ENCODE measurements around the gene KIF4A.
"Not testable (repeated sequence)": the region's sequence is repeated elsewhere in the genome, so short reads cannot be mapped to it uniquely, and the experiment has no call there.

The KIF4A gene

DNA sequence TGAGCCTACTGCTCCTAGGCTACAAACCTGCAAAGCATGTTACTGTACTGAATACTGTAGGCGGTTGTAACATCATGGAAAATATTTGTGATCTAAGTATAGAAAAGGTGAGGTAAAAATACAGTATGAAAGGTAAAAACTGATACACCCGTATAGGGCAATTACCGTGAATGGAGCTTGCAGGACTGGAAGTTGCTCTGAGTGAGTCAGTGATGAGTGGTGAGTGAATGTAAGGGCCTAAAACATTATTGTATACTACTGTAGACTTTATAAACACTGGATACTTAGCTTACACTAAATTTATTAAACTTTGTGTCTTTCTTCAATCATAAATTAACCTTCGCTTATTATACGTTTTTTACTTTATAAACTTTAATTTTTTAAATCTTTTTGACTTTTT lies 3.7 kb downstream of the KIF4A start:
- DNase-seq = no peak

DNA sequence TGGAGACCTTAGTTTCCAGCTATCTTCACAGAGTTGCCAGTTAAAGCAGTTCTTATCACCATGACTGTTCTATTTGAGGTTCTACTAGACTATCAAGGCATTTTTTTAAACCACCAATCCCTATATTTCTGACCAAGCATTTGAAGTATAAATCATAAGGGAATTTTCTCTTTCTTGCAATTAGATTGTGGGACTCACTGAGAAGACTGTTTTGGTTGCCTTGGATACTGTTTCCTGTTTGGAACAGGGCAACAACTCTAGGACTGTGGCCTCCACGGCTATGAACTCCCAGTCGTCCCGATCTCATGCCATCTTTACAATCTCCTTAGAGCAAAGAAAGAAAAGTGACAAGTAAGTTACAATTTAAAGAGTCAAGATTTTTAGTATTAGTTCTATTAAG lies 11.8 kb downstream of the KIF4A start:
- no peak for DNase-seq

DNA sequence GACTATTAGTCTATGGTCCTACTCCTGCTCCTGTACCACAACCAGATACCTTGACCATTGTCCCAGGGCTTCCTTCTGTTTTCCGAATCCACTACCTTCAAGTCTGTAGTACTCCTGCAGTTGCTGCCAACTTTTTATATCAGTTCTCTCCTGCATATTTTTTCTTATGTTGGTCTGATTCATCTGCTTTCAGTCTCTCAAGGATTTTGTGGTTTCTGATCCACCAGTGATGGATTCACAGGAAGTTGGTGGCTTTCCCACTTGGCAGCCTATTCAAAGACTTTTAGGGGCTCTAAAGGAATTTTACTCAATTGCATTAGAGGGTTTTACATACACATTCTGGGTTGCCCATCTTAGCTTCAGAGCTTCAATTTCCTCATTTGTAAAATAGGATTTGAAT lies 23.6 kb downstream of the KIF4A start:
- no peak for DNase-seq

DNA sequence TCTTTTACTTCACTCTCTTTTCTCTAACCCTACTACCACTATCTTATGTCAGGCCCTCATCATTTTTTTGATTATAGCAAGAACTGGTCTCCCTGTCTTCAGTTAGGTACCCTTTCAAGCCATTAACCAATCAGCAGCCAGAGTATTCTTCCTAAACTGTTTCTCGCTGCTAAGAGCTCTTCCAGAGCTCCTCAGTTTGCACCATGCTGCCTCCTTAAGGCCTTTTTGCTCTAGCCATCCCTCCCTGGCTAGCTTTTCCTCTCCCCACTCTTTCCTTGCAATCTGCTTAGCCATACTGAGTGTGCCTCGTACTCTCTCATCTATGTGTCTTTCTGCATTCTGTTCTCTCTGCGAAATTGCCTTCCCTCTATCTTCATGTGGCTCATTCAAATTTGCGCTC lies 32.9 kb downstream of the KIF4A start:
- no peak for DNase-seq

DNA sequence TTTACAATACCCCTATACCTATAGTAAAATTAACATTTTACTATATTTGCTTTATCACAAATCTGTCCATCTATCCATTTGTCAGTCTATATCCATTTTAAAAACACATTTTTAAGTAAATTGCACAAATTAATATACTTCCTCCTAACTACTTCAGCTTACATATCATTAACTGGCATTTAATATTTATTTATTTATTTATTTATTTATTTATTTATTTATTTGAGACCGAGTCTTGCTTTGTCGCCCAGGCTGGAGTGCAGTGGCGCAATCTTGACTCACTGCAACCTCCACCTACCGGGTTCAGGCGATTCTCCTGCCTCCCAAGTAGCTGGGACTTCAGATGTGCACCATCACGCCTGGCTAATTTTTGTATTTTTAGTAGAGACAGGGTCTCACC lies 33.7 kb downstream of the KIF4A start:
- not testable (repeated sequence) for DNase-seq

DNA sequence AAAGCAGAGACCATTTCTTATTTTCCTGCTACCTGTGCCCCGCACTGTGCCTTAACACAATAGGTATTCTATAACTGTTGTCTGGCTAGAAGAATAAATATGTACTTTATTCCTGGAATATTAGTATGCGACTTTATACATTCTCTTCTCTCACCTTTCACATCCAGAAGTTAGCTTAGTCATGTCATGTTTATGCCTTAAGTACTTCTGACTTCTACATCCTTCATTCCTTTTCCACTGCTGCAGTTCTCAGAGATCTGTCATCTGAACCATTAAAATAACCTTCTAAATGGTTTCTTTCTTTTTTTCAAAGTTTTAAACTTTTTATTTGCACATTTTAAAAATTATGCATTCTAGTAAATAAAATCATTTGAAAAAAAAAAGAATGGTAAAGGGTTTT lies 34.4 kb downstream of the KIF4A start:
- no peak for DNase-seq

DNA sequence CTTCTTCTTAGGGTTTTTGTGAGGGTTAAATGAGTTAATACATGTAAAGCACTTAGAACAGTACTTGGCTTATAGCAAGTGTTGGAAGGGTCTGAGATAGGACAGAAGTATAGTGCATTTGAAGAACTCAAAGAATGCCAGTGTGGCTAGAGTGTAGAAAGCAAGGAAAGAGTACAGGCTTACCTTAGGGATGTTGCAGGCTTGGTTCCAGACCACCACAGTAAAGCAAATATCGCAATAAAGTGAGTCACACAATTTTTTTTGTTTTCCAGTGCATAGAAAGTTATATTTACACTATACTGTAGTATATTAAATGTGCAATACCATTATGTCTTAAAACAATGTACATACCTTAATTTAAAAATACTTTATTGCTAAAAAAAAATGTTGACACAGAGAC lies 41.3 kb downstream of the KIF4A start:
- no peak for DNase-seq

DNA sequence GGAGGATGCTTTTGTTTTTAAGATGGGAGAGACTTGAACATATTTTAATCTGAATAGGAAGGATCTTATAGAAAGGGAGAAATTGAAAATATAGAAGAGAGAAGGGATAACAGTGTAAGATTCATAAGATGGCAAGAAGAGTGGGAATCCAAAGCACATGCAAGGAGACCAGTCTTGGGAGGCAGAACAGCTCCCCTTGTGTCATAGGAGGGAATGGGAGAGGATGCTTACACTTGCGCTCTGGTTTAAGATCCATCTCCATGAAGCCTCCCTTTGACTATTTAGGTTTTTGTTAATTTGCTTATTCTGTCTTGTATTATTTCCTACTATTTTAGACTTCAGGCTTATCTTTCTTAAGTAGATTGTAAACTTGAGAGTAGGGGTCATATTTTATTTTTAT lies 42.7 kb downstream of the KIF4A start:
- no peak for DNase-seq

DNA sequence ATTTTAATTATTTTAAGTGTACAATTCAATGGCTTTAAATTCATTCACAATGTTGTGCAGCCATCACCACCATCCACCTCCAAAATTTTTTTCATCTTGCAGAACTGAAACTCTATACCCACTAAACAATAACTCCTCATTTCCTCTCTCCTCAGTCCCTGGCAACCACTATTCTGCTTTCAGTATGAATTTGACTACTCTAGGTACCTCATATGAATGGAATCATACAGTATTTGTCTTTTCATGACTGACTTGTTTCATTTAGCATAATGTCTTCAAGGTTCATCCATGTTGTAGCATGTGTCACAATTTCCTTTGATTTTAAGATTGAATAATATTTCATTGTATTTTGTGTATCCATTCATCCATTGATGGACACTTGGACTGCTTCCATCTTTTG lies 46.9 kb downstream of the KIF4A start:
- no peak for DNase-seq

DNA sequence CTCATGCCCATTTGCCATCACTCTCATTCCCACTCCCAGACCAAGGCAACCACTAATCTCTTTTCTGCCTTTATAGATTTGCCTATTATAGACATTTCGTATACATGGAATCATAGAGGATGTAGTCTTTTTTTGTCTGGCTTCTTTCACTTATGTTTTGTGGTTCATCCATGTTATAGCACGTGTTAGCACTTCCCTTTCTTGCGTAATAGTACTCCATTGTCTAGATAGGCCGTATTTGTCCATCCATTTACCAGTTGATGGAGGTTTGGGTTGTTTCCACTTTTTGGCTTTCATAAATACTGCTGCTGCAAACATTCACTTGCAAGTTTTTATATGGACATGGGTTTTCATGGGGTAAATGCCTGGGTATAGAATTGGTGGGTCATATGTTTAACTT lies 48.4 kb downstream of the KIF4A start:
- DNase-seq = no peak

DNA sequence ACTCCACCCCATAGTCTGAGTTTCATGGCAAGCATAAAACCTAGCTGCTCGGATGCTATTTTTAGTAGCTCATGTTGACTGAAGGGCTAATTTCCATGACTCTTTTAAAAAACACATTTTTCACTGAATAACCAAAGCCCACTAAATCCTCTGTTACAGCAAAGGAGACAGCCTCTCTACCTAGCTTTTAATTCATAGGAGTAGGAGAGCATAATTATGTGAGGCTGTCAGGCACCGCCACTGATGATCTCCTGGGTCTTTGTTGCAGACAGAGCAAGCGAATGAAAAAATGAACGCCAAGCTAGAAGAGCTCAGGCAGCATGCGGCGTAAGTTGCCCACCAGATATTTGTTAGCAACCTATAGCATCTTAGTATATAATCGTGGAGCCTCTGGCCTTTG lies 53.5 kb downstream of the KIF4A start:
- no peak for DNase-seq

DNA sequence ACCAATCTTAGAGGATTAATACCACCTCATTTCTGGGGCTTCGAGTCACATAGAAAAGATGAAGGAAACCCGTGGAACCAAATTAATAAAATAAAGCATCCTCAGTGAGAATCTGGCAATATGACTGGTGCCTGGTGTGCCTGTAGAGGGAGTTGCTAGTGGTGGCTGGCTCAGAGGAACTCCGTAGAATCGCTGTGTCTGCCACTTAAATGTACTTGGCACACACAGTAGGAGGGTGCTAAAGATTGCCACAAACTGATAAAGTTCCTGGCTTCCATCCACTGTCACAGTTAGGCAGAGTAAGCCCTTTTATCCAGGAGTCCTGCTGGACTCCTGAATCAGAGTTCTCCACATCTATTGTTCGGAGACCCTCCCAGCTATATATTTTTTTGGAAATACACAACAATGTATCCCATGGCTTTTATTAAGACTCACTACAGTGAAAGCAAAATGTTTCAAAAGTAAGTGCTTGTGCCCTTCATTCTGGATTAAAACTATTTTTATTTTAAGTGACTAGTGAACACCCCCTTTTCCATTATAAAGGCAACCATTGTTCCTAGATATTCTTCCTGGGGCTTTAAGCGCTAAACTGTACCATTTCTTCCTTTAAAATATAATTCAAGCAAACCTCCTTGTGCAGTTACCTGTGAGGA lies 56.6 kb downstream of the KIF4A start:
- DNase-seq = no peak

DNA sequence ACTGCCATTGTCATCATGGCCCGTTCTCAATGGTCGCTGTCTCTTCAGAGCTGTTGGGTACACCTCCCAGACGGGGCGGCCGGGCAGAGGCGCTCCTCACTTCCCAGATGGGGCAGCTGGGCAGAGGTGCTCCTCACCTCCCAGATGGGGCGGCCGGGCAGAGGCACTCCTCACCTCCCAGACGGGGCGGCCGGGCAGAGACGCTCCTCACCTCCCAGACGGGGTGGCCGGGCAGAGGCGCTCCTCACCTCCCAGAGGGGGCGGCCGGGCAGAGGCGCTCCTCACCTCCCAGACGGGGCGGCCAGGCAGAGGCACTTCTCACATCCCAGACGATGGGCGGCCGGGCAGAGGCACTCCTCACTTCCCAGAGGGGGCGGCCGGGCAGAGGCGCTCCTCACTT lies 58.9 kb downstream of the KIF4A start:
- not testable (repeated sequence) for DNase-seq

DNA sequence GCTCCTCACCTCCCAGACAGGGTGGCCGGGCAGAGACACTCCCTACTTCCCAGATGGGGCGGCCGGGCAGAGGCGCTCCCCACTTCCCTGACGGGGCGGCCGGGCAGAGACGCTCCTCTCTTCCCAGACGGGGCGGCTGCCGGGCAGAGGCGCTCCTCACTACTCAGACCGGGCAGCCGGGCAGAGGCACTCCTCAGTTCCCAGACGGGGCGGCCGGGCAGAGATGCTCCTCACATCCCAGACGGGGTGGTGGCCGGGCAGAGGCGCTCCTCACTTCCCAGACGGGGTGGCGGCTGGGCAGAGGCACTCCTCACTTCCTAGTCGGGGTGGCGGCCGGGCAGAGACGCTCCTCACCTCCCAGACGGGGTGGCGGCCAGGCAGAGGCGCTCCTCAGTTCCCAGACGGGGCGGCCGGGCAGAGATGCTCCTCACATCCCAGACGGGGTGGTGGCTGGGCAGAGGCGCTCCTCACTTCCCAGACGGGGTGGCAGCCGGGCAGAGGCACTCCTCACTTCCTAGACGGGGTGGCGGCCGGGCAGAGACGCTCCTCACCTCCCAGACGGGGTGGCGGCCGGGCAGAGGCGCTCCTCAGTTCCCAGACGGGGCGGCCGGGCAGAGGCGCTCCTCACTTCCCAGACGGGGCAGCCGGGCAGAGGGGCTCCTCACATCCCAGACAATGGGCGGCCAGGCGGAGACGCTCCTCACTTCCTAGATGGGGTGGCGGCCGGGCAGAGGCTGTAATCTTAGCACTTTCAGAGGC lies 59.6 kb downstream of the KIF4A start:
- DNase-seq = not testable (repeated sequence)

DNA sequence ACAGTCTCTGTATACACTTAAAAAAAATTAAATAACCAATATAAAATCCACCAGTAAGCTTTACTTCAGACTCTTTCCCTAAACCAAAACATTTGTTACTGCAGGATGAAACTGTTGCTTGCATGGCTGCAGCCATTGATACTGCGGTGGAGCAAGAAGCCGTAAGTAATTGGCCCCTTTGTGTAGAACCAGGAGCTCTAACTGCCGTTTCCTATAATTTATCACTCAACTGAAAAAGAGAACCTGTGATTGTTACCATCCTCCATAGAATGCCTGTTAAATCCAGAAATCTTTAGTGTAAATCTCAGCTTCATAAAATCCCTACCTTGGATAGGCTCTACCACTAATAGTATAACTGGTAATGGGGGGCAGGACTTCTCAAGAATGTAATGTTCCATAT lies 62.6 kb downstream of the KIF4A start:
- DNase-seq = no peak

DNA sequence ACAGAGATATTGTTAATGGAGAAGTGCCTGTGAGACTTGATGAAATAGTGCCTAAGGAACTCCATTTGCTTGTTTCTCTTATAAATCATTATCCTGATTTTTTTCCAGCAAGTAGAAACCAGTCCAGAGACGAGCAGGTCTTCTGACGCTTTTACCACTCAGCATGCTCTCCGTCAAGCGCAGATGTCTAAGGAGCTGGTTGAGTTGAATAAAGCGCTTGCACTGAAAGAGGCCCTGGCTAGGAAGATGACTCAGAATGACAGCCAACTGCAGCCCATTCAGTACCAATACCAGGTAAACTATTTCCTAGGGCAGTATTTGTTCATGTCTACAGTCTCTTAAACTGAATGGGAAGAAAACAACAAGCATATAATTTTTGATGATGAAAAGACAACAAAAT lies 63.6 kb downstream of the KIF4A start:
- no peak for DNase-seq

DNA sequence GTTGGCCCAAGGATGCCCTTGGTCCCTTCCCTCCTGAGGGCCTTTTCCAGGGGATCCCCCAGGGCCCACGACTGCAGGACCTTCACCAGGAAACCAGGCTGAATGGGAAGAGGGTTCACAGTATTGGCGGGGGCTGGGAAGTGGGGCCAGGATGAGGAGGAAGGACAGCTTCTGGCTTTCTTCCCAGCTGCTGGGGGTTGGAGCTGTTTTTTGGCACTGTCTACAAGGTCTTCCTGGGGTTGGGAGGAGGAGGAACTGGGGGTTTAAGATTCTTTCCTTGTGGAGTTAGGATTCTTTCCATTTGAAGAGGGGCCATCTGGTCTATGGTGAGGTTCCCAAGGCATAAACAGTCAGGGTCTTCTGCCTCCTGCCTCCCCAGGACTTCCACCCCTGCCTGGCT lies 64.8 kb downstream of the KIF4A start:
- DNase-seq = no peak

DNA sequence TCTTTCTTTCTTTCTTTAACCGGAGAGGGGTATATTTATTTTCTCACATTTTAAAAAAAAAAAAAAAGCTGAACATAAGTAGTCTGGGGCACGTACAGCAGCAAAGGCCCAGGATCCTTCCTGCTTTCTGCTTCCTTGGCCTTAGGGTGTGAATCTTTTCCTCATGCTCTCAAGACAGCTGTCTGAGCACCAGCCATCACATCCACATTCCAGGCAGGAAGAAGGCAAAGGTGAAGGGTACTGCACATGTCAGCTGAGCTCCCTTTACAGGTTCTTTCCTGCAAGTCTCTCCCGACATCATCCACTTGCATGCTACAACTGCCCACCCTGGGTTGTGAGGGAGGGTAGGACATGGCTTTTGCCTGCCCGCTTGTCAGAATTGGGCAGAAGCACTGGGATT lies 69.6 kb downstream of the KIF4A start:
- DNase-seq = no peak

DNA sequence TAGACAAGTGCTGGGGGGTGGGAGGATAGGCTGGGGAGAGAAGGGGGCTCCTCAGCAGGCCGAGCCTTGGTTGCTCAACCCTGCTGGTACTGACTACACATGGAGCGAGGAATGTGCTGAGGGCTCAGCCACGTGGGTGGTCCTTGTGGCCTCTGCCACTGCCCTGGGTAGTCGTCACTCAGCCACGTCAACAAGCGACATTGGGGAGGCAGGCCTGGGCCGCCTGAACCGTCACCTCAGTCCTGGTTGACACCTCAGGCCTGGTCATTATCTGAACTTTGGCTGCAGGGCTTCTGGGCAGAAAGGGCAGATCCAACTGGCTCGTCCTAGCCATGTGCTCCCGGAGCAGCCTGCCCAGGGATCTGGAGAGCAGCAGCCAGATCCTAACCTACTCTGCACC lies 70.5 kb downstream of the KIF4A start:
- DNase-seq = no peak

DNA sequence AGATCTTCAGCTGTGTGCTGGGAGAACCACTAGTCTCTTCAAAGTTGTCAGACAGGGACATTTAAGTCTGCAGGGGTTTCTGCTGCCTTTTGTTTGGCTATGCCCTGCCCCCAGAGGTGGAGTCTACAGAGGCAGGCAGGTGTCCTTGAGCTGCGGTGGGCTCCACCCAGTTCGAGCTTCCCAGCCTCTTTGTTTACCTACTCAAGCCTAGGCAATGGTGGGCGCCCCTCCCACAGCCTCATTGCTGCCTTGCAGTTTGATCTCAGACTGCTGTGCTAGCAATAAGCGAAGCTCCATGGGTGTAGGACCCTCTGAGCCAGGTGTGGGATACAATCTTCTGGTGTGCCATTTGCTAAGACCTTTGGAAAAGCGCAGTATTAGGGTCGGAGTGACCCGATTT lies 78.8 kb downstream of the KIF4A start:
- not testable (repeated sequence) for DNase-seq

DNA sequence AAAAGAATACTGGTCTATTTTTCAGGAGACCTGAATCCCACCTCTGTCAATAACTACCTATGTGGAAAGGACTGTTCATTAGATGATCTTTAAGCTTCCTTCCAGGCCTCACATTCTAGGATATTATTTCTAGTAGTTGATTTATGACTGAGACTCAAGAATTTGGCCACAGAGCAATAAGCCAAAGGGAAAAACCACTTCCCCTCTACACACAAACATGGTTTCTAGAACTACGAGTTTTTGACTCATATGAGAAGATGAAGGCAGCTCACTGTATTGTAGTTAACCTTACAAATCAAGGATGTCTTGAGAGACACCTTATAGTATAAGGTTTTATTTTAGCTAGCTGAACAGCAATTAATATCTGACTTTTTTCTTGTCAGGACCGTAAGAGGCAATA lies 96.3 kb downstream of the KIF4A start:
- no peak for DNase-seq

DNA sequence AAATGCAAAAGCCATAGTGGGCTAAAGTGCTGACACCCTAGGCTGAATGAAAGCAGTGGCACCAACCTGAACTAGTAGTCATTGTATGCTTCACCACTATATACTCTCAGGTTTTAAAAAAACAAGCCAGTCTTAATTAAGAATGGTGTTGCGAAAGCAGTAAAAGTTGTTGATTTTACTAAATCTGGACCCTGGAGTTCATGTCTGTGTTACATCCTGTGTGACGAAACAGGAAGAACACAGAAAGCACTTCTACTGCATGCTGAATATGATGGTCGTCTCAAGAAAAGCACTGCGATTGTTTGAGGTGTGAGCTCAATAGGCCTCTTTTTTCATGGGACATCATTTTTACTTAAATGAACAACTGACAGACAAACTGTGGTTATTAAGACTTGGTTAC lies 109.0 kb downstream of the KIF4A start:
- no peak for DNase-seq

DNA sequence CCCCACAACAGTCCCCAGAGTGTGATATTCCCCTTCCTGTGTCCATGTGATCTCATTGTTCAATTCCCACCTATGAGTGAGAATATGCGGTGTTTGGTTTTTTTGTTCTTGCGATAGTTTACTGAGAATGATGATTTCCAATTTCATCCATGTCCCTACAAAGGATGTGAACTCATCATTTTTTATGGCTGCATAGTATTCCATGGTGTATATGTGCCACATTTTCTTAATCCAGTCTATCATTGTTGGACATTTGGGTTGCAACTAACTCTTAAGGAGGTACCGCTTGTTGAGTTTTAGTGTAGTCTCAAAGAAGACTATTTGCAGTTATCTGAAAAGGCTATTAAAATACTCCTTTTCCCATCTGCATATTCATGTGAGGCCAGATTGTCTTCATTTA lies 110.3 kb downstream of the KIF4A start:
- not testable (repeated sequence) for DNase-seq

DNA sequence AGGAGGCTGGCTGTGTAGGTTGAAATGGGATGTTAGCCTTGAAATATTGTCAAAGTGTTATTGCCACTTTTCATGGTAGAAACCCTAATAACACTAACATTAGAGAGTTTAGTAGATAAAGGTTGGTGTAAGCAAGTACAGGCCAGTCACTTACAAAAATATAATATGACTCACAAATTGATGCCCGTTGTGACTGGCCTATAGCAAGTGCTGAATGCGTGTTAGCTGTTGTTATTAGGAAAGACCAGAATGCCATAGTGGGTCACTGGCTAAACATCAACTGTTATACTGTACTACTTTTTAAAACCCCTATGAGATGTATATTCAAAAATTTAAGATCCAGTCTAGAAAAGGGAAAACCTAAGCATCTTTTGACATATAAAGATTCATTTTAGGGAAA lies 112.8 kb downstream of the KIF4A start:
- DNase-seq = no peak

DNA sequence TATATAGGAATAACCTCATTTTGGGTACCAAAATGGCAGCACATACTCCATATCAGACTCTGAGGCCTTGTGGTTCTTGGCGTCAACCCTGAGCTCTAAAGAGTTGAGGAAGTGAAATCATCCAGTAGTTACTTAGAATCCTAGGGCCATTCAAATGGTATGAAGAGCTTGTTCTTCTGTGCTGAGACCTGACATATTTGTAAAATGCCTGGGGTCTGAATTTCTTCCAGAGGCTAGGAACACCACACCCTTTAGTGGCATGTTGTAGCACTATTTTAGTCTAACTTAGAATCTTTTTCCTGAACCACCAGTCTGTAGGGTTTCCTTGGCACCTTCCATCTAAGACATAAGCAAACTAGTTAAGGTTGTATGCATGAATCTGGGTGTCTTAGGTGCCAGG lies 115.1 kb downstream of the KIF4A start:
- DNase-seq = no peak

All from NCI-H2107 (cell line).